HepG2 (cell line): ENCODE results near the gene TMEM232. TPM values are rescaled to one million over a fixed set of nuclear protein-coding genes. Genes with fewer than 3 reads are reported as not detected.

Experiments
- ATAC-seq: fragments of 200-7000 bp; cut with Tn5 transposase; 3 replicates; pipeline ENCODE4 v1.9.1; 2020; ENCODE audit warnings: mild to moderate bottlenecking, moderate library complexity
- BruUV-seq: library from RNA; stranded (reverse); fragments of 400-500 nt; replicated peaks from 2 replicates; lab custom pipeline; 2021; lab: Mats Ljungman, UMichigan
- CTCF ChIA-PET: fragments of 300-600 bp; formaldehyde crosslinking; extraction: SDS; loops from one replicate; lab custom pipeline; 2021; ENCODE audit warnings: low total read pairs, inconsistent platforms, low intra/inter-chr PET ratio; lab: Yijun Ruan, JAX
- POLR2A ChIA-PET: fragments of 350-600 bp; sonication (Branson Sonifier 250); formaldehyde crosslinking; loops from one replicate; lab custom pipeline; 2020; ENCODE audit warnings: antibody characterized with exemption, inconsistent platforms; lab: Yijun Ruan, JAX
- DNase-seq: peaks from one replicate; pipeline ENCODE4 v3.0.0-alpha.2; 2015; ENCODE audit warnings: low spot score
- FAIRE-seq: peaks from 3 replicates; lab custom pipeline; 2011; peaks lifted over from hg19 to GRCh38; lab: Jason Lieb, UNC
- H2AFZ ChIP-seq: one replicate; pipeline ENCODE4 v1.6.1; 2011; ENCODE audit warnings: low read length, inconsistent platforms
- H3K27ac ChIP-seq: fragments of 300-600 bp; 3 replicates; pipeline ENCODE4 v1.8.0; 2011; ENCODE audit warnings: mixed run types, mild to moderate bottlenecking, mixed read lengths, low read length, inconsistent platforms; ENCODE audit not compliant: insufficient read depth; ENCODE audit errors: extremely low read length
- H3K27me3 ChIP-seq, 2 experiments: fragments of 200-600 bp in 1 of 2; 2 replicates in 1 of 2; 3 replicates in 1 of 2; pipeline versions ENCODE4 v1.6.0 to v1.8.0; 2011; ENCODE audit warnings: low read length in 2 of 2, mild to moderate bottlenecking in 2 of 2, moderate library complexity in 2 of 2, inconsistent platforms in 1 of 2; ENCODE audit not compliant: insufficient read depth in 2 of 2, control insufficient read depth in 1 of 2
- H3K36me3 ChIP-seq, 2 experiments: fragments of 200-600 bp in 1 of 2; replicated peaks in 1 of 2; 2 replicates in 1 of 2; 3 replicates in 1 of 2; pipeline versions ENCODE4 v1.5.1 to v1.8.0; 2011; ENCODE audit warnings: low read length in 2 of 2, inconsistent platforms in 1 of 2; ENCODE audit not compliant: insufficient read depth in 2 of 2, control insufficient read depth in 1 of 2
- H3K4me1 ChIP-seq: 2 replicates; pipeline ENCODE4 v1.5.1; 2012; ENCODE audit warnings: low read length, inconsistent platforms; ENCODE audit not compliant: insufficient read depth
- H3K4me2 ChIP-seq: 2 replicates; pipeline ENCODE4 v1.6.0; 2011; ENCODE audit warnings: low read depth, low read length, inconsistent platforms
- H3K4me3 ChIP-seq, 3 experiments: fragments of 200-600 bp in 1 of 3; sonication (generic), shearing (Covaris generic) in 1 of 3; replicated peaks in 1 of 3; 2 replicates each; pipeline ENCODE4 v1.5.1; 2011 to 2016; ENCODE audit warnings: low read length in 3 of 3, inconsistent platforms in 2 of 3, low read depth in 2 of 3, mild to moderate bottlenecking in 2 of 3, control low read depth in 1 of 3, mixed read lengths in 1 of 3; ENCODE audit not compliant: insufficient read depth in 1 of 3
- H3K79me2 ChIP-seq: one replicate; pipeline ENCODE4 v1.6.1; 2011; ENCODE audit warnings: low read length, inconsistent platforms; ENCODE audit not compliant: insufficient read depth
- H3K9ac ChIP-seq: 2 replicates; pipeline ENCODE4 v1.6.0; 2011; ENCODE audit warnings: mild to moderate bottlenecking, low read depth, low read length, inconsistent platforms; ENCODE audit not compliant: insufficient read depth
- H3K9me3 ChIP-seq: 2 replicates; pipeline ENCODE4 v1.5.1; 2012; ENCODE audit warnings: mild to moderate bottlenecking, low read length
- H4K20me1 ChIP-seq: 2 replicates; pipeline ENCODE4 v1.6.0; 2011; ENCODE audit warnings: inconsistent platforms, mild to moderate bottlenecking, low read length, moderate library complexity; ENCODE audit not compliant: insufficient read depth
- FOXO4 ChIP-seq: sonication (generic); formaldehyde crosslinking; conservative IDR thresholded peaks from 2 replicates; pipeline ENCODE4 v1.8.1; 2023; ENCODE audit warnings: missing genetic modification reagents
- JDP2 ChIP-seq: sonication (generic); formaldehyde crosslinking; IDR thresholded peaks from 2 replicates; pipeline ENCODE4 v1.8.1; 2022; ENCODE audit warnings: missing genetic modification reagents, borderline replicate concordance
- TAF15 ChIP-seq: fragments of 200-400 bp; formaldehyde crosslinking; IDR thresholded peaks from one replicate; pipeline ENCODE4 v1.6.1; 2018; ENCODE audit warnings: mild to moderate bottlenecking, low read depth, low read length; ENCODE audit not compliant: poor library complexity, severe bottlenecking
- ZNF230 ChIP-seq: sonication (generic); formaldehyde crosslinking; IDR thresholded peaks from 2 replicates; pipeline ENCODE4 v1.4.0; 2020; ENCODE audit warnings: mild to moderate bottlenecking, missing genetic modification reagents
- ZNF747 ChIP-seq: sonication (generic); formaldehyde crosslinking; IDR thresholded peaks from 2 replicates; pipeline ENCODE4 v1.8.1; 2023; ENCODE audit warnings: missing genetic modification reagents, mild to moderate bottlenecking, borderline replicate concordance
- WGBS: methylation state at CpG from one replicate; pipeline ENCODE4 v1.1.6; 2017; ENCODE audit warnings: low lambda C conversion rate; 5-methylcytosine and 5-hydroxymethylcytosine counted together
- in situ Hi-C: cut with HindIII; loops from 2 replicates; pipeline ENCODE4 v1.10.0; 2017; ENCODE audit warnings: low pct_unique_long_range_greater_than_20kb; ENCODE audit not compliant: extremely low pct_ligation_motif_present
- intact Hi-C: fragments of 100-400 bp; cut with micrococcal nuclease; formaldehyde crosslinking; loops from one replicate; pipeline ENCODE4 v1.10.0; 2022; ENCODE audit not compliant: unreplicated experiment
- polyA plus RNA-seq, 8 experiments: library from polyadenylated mRNA; depleted of rRNA in 3 of 8; stranded (reverse) in 7 of 8; unstranded in 1 of 8; fragments of >200 nt; fragmentation: Illumina TruSeq in 4 of 8; extraction: Trizol in 4 of 8; gene quantifications; 2 replicates each; pipeline versions ENCODE4 v1.2.1 to v1.2.3, GENCODE V29; 2011 to 2016; ENCODE audit warnings: low read depth in 4 of 8, missing spikeins in 1 of 8, mixed read lengths in 1 of 8; ENCODE audit not compliant: insufficient read depth in 1 of 8
- total RNA-seq, 5 experiments: library from RNA; depleted of rRNA; stranded (reverse); fragments of >200 nt; fragmentation: Illumina TruSeq; extraction: Trizol; gene quantifications; 2 replicates each; pipeline ENCODE4 v1.2.3, GENCODE V29; 2016; ENCODE audit warnings: low read depth in 1 of 5
- TF ChIP-seq, protein P1 (sequence below): sonication (generic); formaldehyde crosslinking; IDR thresholded peaks from 2 replicates; pipeline ENCODE4 v1.4.0; 2020; ENCODE audit warnings: mild to moderate bottlenecking, missing genetic modification reagents

TMEM232 gene
- total and polyA plus RNA-seq, 2 of the 13 experiments (the other 11 are each of a cell fraction or from before 2014, with no cell fraction given): 0.29 to 0.71 TPM

GRCh38 chr5:110634475-110634874 lies 92.0 kb downstream of the TMEM232 start (continued):
- TF ChIP-seq, protein P1, sequence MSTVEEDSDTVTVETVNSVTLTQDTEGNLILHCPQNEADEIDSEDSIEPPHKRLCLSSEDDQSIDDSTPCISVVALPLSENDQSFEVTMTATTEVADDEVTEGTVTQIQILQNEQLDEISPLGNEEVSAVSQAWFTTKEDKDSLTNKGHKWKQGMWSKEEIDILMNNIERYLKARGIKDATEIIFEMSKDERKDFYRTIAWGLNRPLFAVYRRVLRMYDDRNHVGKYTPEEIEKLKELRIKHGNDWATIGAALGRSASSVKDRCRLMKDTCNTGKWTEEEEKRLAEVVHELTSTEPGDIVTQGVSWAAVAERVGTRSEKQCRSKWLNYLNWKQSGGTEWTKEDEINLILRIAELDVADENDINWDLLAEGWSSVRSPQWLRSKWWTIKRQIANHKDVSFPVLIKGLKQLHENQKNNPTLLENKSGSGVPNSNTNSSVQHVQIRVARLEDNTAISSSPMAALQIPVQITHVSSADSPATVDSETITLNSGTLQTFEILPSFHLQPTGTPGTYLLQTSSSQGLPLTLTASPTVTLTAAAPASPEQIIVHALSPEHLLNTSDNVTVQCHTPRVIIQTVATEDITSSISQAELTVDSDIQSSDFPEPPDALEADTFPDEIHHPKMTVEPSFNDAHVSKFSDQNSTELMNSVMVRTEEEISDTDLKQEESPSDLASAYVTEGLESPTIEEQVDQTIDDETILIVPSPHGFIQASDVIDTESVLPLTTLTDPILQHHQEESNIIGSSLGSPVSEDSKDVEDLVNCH (CRISPR knock-in tag): no peak
- TF ChIP-seq ZNF230 (CRISPR knock-in tag) (no peak), TAF15 (no peak)

- TF ChIP-seq JDP2 (CRISPR knock-in tag): no peak
- no peak for TF ChIP-seq ZNF747 (CRISPR knock-in tag)
- TF ChIP-seq FOXO4: no peak
- no peak for ATAC-seq
- Histone ChIP-seq H3K9ac (no peak overlapping the region), H3K79me2 (no peaks in the 10 kb centered on the region), H3K4me1 (no peaks in the 10 kb centered on the region), H3K4me2 (no peak overlapping the region), H4K20me1 (no peaks in the 10 kb centered on the region), H3K27me3 (no peaks in the 10 kb centered on the region), H3K36me3 (no peaks in the 10 kb centered on the region), H3K9me3 (no peaks in the 10 kb centered on the region), H3K4me3 (no peak overlapping the region), H3K27ac (no peak overlapping the region), H2AFZ (no peak overlapping the region)
- WGBS: no CpG with 5 or more reads among the region's 1 CpG
- BruUV-seq: no TSS peak
- no peak for FAIRE-seq
- intact Hi-C loops: no loop called here
- no peak for DNase-seq
- in situ Hi-C loops: no loop called here
- ChIA-PET POLR2A (no interaction called here), CTCF (no interaction called here)
Measured at GRCh38 chr5:110631236-110631635, 95.2 kb downstream of the TMEM232 start.
